Measurements from ENCODE around the gene DOCK10.

Gene DOCK10

DNA sequence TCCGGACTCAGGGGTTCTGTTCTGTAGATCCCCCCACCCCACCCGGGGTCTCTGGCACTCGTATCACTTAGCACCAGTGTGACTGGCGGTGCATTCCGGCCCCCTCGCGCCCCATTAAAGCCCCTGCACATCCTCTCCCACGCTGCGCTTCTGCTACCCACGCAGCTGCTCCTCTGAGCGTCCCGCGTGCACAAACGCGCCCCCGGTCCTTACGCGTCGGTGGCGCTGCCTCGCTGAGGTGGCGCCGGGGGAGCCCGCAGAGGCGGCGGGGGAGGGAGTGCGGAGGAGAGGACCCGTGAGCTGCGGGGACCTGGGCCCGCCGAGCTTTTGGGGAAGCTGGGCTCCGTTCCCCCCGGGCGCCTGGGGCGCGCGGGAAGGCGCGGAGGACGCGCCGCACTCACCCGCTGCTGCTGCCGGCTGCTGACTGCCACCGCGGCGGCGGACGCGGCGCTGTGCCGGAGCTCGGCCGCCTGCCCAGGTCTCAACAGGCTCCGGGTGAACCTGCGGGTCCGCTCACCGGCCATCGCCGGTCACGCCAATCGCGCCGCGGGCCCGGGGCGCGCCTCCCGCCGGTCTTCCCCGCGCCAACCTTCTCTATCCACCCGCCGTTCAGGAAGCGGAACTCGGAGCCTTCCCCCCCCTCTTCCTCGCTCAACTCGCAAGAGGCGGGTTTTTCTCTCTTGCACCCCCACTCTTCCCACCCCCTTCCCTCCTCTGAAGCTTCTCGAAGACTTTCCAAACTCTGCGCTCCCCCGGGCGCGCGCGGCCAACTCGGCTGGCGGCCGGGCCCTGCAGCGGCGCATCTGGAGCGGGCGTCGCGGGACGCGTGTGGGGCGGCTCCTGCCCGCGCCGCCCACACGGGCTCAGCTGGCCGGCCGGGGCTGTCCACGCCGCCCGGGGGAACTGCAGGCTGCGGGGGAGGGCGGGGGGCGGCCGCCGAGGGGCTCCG is at the start of gene DOCK10:
TSS of gene DOCK10 (minus strand) at position 618 of the 949 bp plus-strand sequence. CDS start at position 524, 94 bp downstream.
- H3K4me3 ChIP-seq (replicated peaks; ENCODE audit: low read depth, low read length): peak within 1 kb of the TSS; percentile 82
- no peak for TF ChIP-seq CTCF (IDR thresholded peaks at IDR 0.05; ENCODE audit: insufficient read depth, low read length, poor library complexity, severe bottlenecking)
- no peaks in the 10 kb centered on the region for H3K27me3 ChIP-seq (replicated peaks; ENCODE audit: control insufficient read depth, insufficient read depth, low read length)
- H3K36me3 ChIP-seq (ENCODE audit: control insufficient read depth, insufficient read depth, low read length): no peaks in the 10 kb centered on the region
- peak; percentile 80 for DNase-seq (ENCODE audit: extremely low read depth, insufficient read length)

- DNase-seq (ENCODE audit: extremely low read depth, insufficient read length): no peak
- H3K4me3 ChIP-seq (replicated peaks; ENCODE audit: low read depth, low read length): no peak overlapping the region
- no peak for TF ChIP-seq CTCF (IDR thresholded peaks at IDR 0.05; ENCODE audit: insufficient read depth, low read length, poor library complexity, severe bottlenecking)
- no peaks in the 10 kb centered on the region for H3K27me3 ChIP-seq (replicated peaks; ENCODE audit: control insufficient read depth, insufficient read depth, low read length)
- H3K36me3 ChIP-seq (ENCODE audit: control insufficient read depth, insufficient read depth, low read length): no peaks in the 10 kb centered on the region
Observed at GRCh38 chr2:225091336-225091735, 49.1 kb upstream of the DOCK10 start.

DNA sequence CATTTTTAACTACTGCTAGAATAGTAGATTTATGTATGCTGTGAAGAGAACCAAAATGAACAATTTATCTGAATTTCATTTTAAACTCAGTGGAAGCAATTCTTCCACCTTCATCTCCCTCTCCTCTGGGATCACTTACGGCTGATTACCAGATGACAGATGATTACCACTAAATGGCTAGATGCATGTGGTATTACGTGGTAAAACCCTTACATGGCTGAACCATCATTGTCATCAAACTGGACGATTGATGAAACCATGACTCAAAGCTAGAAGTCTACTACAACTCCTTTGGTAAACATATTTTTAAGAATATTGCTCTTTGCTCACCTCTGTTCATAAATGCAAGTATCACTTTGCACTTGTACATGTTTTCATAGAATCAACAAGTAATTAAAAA is 48.5 kb upstream of the DOCK10 start:
- no peaks in the 10 kb centered on the region for H3K27me3 ChIP-seq (replicated peaks; ENCODE audit: control insufficient read depth, insufficient read depth, low read length)
- no peaks in the 10 kb centered on the region for H3K36me3 ChIP-seq (ENCODE audit: control insufficient read depth, insufficient read depth, low read length)
- no peak for DNase-seq (ENCODE audit: extremely low read depth, insufficient read length)
- H3K4me3 ChIP-seq (replicated peaks; ENCODE audit: low read depth, low read length): no peak overlapping the region
- TF ChIP-seq CTCF (IDR thresholded peaks at IDR 0.05; ENCODE audit: insufficient read depth, low read length, poor library complexity, severe bottlenecking): no peak

DNA sequence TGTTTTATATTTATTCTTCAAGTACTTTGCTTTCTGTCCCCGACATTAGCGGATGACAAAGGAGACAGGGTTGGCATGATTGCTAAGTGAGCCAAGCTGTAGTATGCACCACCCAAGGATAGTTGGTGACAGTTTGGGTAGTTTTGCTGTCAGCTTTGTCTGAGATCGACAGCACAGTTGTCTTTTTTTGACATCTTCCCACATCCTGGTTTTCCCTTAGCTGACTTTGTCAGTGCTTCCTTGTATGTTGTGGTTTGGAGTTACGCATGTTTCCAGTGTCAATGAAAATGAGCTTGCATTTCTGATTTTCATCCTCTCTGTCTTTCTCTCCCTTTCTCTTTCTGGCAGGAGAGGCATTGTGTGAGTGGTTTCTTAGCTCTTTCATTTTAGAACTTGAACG is 44.6 kb upstream of the DOCK10 start:
- no peaks in the 10 kb centered on the region for H3K36me3 ChIP-seq (ENCODE audit: control insufficient read depth, insufficient read depth, low read length)
- no peak for TF ChIP-seq CTCF (IDR thresholded peaks at IDR 0.05; ENCODE audit: insufficient read depth, low read length, poor library complexity, severe bottlenecking)
- DNase-seq (ENCODE audit: extremely low read depth, insufficient read length): no peak

GRCh38 chr2:225086439-225086838 is 44.2 kb upstream of the DOCK10 start:
- DNase-seq (ENCODE audit: extremely low read depth, insufficient read length): no peak
- Histone ChIP-seq H3K36me3 (ENCODE audit: control insufficient read depth, insufficient read depth, low read length) (no peaks in the 10 kb centered on the region), H3K27me3 (replicated peaks; ENCODE audit: control insufficient read depth, insufficient read depth, low read length) (no peaks in the 10 kb centered on the region; the same call in 1 of the 2 replicates), H3K4me3 (replicated peaks; ENCODE audit: low read depth, low read length) (no peak overlapping the region)
- no peak for TF ChIP-seq CTCF (IDR thresholded peaks at IDR 0.05; ENCODE audit: insufficient read depth, low read length, poor library complexity, severe bottlenecking)

More for the DNA sequence above, 44.6 kb upstream of the DOCK10 start:
- Histone ChIP-seq H3K4me3 (replicated peaks; ENCODE audit: low read depth, low read length) (no peak overlapping the region), H3K27me3 (replicated peaks; ENCODE audit: control insufficient read depth, insufficient read depth, low read length) (no peaks in the 10 kb centered on the region; the same call in 1 of the 2 replicates)
